Fibroblast of pulmonary artery (primary cell): Measurements from ENCODE around the gene KIFAP3.

Experiments used
- DNase-seq: peaks from one replicate; pipeline ENCODE4 v3.0.0-alpha.2; 2010; ENCODE audit warnings: low read depth
- H3K4me3 ChIP-seq: replicated peaks from 2 replicates; pipeline ENCODE4 v1.5.1; 2011; ENCODE audit warnings: low read depth, mild to moderate bottlenecking, control low read depth, low read length, moderate library complexity
- CTCF ChIP-seq: IDR thresholded peaks from 2 replicates; pipeline ENCODE4 v1.5.1; 2011; ENCODE audit warnings: mild to moderate bottlenecking, control low read depth, low read length, inconsistent platforms; ENCODE audit errors: missing control alignments

Gene KIFAP3

DNA sequence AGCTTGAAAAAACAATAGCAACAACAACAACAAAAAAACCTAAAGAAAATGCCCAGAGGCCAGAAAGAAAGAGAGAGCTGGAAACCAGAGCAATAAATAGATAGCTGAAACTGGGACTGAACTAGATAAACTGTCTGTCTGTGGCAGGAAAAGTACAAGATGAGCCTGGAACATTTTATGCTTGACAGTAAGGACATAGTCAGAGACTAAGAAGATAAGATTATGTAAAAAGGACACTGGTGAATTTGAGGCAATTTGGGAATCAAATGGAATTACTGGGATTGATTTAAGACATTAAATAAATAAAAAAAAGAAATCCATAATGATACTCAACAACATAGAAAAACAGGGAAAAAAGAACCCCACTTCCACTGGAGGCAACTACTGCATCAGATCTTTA, 1.7 kb upstream of the KIFAP3 start:
- DNase-seq, result no peak
- no peak overlapping the region for H3K4me3 ChIP-seq
- TF ChIP-seq CTCF, result no peak

GRCh38 chr1:170075186-170075585, 691 bp upstream of the KIFAP3 start:
- TF ChIP-seq CTCF, result no peak
- no peak for DNase-seq

GRCh38 chr1:170073893-170074249, 624 bp downstream of the KIFAP3 start:
- TF ChIP-seq CTCF, result no peak
- peak overlapping the region; percentile 87 for H3K4me3 ChIP-seq
- peak; percentile 1 for DNase-seq

More at GRCh38 chr1:170075186-170075585, 691 bp upstream of the KIFAP3 start:
- H3K4me3 ChIP-seq, result peak overlapping the region; percentile 87

GRCh38 chr1:170071378-170071777, 3.1 kb downstream of the KIFAP3 start:
- DNase-seq, result no peak
- TF ChIP-seq CTCF, result no peak
- H3K4me3 ChIP-seq, result no peak overlapping the region

DNA sequence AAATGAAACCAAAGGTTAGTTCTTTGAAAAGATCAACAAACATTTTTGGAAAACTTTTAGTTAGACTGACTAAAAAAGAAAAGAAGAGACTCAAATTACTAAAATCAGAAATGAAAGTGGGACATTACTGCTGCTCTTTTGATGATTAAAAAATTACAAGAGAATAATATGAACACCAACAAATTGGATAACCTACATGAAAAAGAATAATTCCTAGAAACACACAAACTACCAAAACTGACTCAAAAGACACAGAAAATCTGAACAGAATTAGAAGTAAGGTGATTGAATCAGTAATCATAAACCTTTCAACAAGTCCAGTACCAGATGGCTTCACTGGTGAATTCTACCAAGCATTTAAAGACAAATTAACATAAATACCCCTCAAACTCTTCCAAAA, 5.6 kb downstream of the KIFAP3 start:
- no peak overlapping the region for H3K4me3 ChIP-seq
- TF ChIP-seq CTCF, result no peak
- no peak for DNase-seq

GRCh38 chr1:170067253-170067819, 7.2 kb downstream of the KIFAP3 start:
- no peak for TF ChIP-seq CTCF
- no peak overlapping the region for H3K4me3 ChIP-seq
- DNase-seq, result peak; percentile 53

DNA sequence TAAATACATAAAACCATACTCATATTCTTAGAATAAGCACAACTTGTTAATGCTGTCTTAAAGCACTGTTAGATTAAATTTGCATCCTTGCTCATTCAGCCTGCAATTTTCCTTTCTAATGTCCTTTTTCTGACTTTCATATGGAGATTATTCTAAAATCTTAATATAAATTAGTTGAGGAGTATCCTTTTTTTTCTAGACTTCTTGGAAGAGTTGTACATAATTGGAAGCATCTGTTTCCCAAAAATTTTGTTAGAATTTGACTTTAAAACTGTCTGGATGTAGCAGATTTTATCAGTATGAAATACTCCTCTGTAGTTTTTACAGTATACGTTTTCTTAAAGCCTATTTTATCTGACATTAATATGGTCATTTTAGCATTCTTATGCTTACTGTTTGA, 9.7 kb downstream of the KIFAP3 start:
- DNase-seq, result no peak
- H3K4me3 ChIP-seq, result no peak overlapping the region
- TF ChIP-seq CTCF, result no peak
